ENCODE measurements around the gene CRKL. TPM values are rescaled to one million over a fixed set of nuclear protein-coding genes. Genes with fewer than 3 reads are reported as not detected.

The CRKL gene
- total RNA-seq, 1 experiment from 2014 or later = 85.6 TPM

GRCh38 chr22:20999350-21000206 is 82.4 kb downstream of the CRKL start:
- Histone ChIP-seq H3K4me3 (no peak overlapping the region), H3K27ac (no peak overlapping the region), H3K4me1 (peaks cover 10% of the 10 kb centered on the region), H3K36me3 (peaks cover 9% of the 10 kb centered on the region), H3K27me3 (no peaks in the 10 kb centered on the region), H3K9me3 (replicated peaks) (no peaks in the 10 kb centered on the region)
- DNase-seq = no peak

- DNase-seq = no peak
- H3K27me3 ChIP-seq = no peaks in the 10 kb centered on the region
Observed at GRCh38 chr22:21000207-21000986, 83.2 kb downstream of the CRKL start.

GRCh38 chr22:21000987-21001600 is 83.9 kb downstream of the CRKL start:
- Histone ChIP-seq H3K4me3 (peak overlapping the region; percentile 90), H3K36me3 (peaks cover 13% of the 10 kb centered on the region), H3K4me1 (peaks cover 10% of the 10 kb centered on the region), H3K27me3 (no peaks in the 10 kb centered on the region), H3K27ac (peak overlapping the region; percentile 98), H3K9me3 (replicated peaks) (no peaks in the 10 kb centered on the region)
- DNase-seq = peak in 1 of 2 experiments; percentile 47

More at GRCh38 chr22:21000207-21000986, 83.2 kb downstream of the CRKL start:
- H3K4me3 ChIP-seq = peak overlapping the region; percentile 90
- H3K9me3 ChIP-seq (replicated peaks) = no peaks in the 10 kb centered on the region
- H3K4me1 ChIP-seq = peaks cover 10% of the 10 kb centered on the region
- H3K36me3 ChIP-seq = peaks cover 10% of the 10 kb centered on the region
- peak overlapping the region; percentile 98 for H3K27ac ChIP-seq

GRCh38 chr22:21001601-21002325 is 84.6 kb downstream of the CRKL start, which contains the start of gene THAP7:
Gene THAP7 (minus strand): TSS chr22:21002118. CDS start chr22:21001911, 207 bp downstream.
- H3K27ac ChIP-seq = peak within 1 kb of the TSS; percentile 98
- no peaks in the 10 kb centered on the region for H3K27me3 ChIP-seq
- DNase-seq = peak; percentile 97
- H3K4me3 ChIP-seq = peak within 1 kb of the TSS; percentile 90
- H3K4me1 ChIP-seq = peaks cover 10% of the 10 kb centered on the region
- peaks cover 17% of the 10 kb centered on the region for H3K36me3 ChIP-seq
- no peaks in the 10 kb centered on the region for H3K9me3 ChIP-seq (replicated peaks)

Other genes with a start within 250 kb of the CRKL start
- 0.04 TPM in 1 of 2 replicates, not detected in the other for gene SERPIND1, start 143.3 kb upstream of the CRKL start, total RNA-seq (2014; rRNA removed; shearing (Covaris generic))
- gene PI4KA, start 58.6 kb upstream of the CRKL start, total RNA-seq (2014; rRNA removed; shearing (Covaris generic)) = 39.6 and 40.5 TPM in 2 replicates
- gene SNAP29, start 58.4 kb upstream of the CRKL start, total RNA-seq (2014; rRNA removed; shearing (Covaris generic)) = 15.5 and 17.7 TPM in 2 replicates
- gene AIFM3, start 49.8 kb downstream of the CRKL start, total RNA-seq (2014; rRNA removed; shearing (Covaris generic)) = 0.20 TPM in 1 of 2 replicates, not detected in the other
- 24.5 and 39.9 TPM in 2 replicates for gene LZTR1, start 64.9 kb downstream of the CRKL start, total RNA-seq (2014; rRNA removed; shearing (Covaris generic))
- 42.1 and 47.8 TPM in 2 replicates for gene THAP7, start 84.7 kb downstream of the CRKL start, total RNA-seq (2014; rRNA removed; shearing (Covaris generic))
- gene P2RX6, start 97.8 kb downstream of the CRKL start, total RNA-seq (2014; rRNA removed; shearing (Covaris generic)) = 10.0 and 11.3 TPM in 2 replicates
- gene SLC7A4, start 115.2 kb downstream of the CRKL start, total RNA-seq (2014; rRNA removed; shearing (Covaris generic)) = not detected in 2 replicates
- not detected in 2 replicates for gene LRRC74B, start 128.5 kb downstream of the CRKL start, total RNA-seq (2014; rRNA removed; shearing (Covaris generic))